Stimulated activated CD4-positive, alpha-beta T cell treated with anti-CD3 and anti-CD28 coated beads, Interleukin-15, amount 100 ng/mL, for 48 hours (primary cell): ENCODE measurements around the gene NTMT2.
"Not testable (repeated sequence)": the region's sequence is repeated elsewhere in the genome, so short reads cannot be mapped to it uniquely, and the experiment has no call there.

Experiments
- DNase-seq, 2 donors: peaks; one replicate each; pipeline ENCODE4 v3.0.0-alpha.2; 2020; ENCODE audit warnings: low read depth in 2 of 2

Gene NTMT2

DNA sequence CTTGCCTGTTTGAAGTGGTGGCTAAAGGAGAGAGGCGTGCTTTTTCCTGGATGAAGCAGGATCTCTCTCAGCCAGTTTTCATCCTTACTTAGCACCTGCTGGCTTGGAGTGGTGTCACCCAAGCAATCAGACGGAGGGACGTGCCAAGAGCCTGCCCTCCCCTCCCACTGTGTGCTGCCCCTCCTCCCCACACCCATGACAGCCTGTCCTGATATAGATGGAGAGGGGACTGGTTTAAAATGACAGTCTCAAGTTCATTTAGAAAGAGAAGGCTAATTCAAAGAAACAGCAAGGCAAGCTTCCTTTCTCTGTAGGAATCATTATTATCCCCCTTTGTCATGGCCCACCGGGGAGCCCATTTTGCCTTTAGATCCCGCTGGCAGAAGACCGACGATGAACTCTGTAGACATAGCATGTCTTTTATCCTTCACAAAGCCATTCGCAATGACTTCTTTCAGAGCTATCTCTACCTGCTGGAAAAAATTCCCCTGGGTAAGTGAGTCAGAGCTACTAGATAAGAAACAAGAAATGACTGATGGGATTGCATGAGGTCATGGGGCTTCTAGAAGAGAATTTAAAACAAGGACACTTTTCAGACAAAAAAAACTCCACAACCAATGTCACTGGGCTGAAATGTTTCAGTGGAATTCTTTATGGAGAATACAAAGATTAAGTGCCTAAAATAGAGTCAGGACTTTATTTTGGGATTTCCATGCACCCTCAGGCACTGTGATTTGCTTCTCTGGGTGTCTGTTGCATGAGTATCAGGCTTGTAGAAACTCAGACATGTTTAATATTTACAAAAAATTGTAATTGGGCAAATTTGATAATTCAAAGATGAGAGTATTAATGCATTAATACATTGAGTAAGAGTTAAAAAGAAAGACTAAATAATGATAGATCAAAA, at the start of gene NTMT2:
Gene NTMT2, plus strand, starts transcription at position 190 of the 907 bp plus-strand sequence. Its CDS starts 149 bp downstream, at position 339.
- DNase-seq, result no peak

DNA sequence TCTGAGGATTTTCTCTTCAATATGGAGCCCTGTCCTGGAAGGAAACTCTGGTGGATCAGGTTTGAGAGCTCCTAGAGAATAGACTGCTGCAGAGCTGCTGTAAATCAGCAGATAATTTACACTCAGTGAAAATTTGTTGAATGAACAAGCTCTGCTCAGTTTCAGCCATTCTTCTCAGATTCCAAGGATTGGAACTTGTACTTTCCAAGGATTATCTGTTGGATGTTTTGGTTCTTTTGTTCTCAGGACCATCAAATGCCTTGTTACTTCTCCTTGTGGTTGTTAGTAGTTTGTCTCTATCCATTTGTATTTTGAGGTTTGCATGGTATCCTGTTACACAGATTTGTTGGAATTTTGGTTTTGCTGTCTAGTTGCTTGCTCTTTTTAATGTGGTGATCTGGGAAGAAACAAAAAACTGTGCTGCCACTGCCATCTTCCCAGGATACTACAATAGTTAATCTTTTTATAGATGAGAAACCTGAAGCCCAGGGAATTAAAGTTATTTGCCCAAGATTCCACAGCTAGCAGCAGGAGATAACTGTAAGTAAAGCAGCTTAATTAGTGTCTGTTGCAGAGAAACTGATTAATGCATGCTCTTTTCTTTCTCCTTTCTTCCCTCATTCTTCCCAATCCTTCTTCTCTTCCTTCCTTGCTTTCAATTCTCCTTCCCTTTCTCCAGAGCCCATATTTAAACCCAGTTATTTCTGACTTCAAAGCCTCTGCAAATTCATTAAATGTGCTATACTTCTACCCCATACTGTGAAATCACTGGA, 49.6 kb upstream of the NTMT2 start:
- no peak for DNase-seq

DNA sequence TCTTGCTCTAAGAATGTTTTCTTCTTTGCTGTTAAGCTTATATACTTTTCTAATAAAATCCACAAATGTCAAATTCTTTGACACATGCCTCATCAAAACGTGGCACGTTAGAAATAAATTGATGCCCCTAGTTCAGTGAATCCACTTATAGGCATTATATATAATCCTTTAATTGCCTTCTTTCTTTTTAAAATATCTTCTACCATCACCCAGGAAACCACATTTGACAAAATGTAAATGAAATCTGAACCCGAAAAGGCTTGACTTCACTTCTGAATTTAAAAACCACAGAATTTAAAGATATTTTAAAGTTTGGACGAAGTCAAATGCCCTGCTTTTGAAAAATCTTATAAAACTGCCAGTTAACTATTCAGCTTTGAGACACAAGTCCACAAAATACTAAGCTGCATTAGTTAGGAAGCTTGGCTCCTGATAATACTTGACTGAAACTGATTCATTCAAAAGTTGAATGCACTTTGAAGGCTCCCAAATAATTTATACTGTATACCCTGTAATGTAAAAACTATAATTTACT, 48.9 kb upstream of the NTMT2 start:
- no peak for DNase-seq

- no peak for DNase-seq
These were observed 48.3 kb upstream of the NTMT2 start for GRCh38 chr1:170097449-170097948.

DNA sequence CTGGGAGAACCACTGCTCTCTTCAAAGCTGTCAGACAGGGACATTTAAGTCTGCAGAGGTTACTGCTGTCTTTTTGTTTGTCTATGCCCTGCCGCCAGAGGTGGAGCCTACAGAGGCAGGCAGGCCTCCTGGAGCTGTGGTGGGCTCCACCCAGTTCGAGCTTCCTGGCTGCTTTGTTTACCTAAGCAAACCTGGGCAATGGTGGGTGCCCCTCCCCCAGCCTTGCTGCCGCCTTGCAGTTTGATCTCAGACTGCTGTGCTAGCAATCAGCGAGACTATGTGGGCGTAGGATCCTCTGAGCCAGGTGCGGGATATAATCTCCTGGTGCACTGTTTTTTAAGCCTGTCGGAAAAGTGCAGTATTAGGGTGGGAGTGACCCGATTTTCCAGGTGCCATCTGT, 32.6 kb upstream of the NTMT2 start:
- DNase-seq, result not testable (repeated sequence)

DNA sequence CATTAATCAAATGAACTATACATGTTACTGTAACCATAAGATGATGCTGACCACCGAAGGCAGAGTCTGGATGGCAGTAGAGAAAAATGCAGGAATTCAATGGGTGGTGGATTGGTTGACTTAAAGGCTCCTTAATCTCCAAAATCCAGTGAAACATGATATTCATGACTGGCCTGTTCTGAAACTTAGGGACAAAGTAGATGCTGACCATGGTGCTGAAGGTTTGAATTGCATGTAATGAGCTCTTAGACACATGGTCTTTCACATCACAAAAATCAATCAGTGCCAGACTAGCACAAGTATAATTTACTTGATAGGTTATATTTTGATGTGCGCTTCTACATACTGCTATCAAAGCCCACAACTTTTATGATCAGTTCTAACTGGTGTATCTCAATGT, 30.9 kb upstream of the NTMT2 start:
- DNase-seq, result no peak

GRCh38 chr1:170122366-170122765, 23.4 kb upstream of the NTMT2 start:
- DNase-seq, result no peak

DNA sequence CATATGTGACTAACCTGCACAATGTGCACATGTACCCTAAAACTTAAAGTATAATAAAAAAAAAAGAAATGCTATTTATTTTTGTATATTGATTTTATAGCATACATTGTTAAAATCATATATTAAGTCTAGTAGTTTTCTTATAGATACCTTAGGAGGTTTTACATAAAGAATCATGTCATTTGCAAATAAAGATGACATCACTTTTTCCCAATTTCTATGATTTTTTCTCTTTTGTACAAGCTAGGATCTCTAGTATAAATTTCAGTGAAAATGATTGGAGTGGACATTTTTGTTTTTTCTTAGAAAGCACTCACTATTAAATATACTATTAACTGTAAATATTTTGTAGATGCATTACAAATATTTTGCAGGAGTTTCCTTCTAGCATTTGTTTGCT, 20.5 kb upstream of the NTMT2 start:
- DNase-seq, result no peak

DNA sequence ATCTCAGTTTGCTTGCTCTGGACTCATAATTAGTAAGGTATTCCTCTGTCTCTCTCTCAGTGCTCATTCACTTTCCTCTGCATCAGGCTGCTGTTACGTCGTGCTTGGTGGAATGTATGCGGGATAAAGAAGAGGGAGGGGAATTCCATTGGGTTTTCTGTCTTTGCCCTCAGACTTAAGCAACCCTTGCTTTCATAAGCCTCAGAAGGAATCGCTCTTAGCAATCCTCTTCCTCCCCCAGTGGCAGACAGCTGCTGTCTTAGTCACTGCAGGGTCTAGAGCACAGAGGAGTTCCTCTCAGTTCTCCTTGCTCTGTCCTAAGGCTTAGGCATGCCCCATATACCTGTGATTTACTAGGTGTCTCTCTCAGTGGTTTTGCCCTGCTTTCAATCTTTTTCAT, 19.1 kb upstream of the NTMT2 start:
- no peak for DNase-seq

DNA sequence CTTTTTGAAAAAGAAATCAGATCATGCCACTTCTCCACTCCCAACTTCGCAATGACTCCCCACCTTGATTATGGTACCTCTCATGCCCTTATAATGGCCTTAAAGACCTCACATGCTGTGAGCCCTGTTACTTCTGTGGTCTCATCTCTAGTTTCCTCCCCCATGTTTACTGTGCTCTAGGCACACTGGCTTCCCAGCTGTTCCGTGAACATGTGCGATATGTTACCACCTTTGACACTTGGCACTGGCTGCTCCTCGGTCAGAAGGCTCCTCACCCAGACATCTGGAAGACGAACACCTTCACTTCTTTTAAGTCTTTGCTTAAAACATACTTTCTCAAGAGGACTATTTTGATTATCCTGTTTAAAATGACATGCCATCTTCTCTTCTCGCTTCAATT, 14.3 kb upstream of the NTMT2 start:
- no peak for DNase-seq

GRCh38 chr1:170131984-170132383, 13.8 kb upstream of the NTMT2 start:
- DNase-seq, result no peak

DNA sequence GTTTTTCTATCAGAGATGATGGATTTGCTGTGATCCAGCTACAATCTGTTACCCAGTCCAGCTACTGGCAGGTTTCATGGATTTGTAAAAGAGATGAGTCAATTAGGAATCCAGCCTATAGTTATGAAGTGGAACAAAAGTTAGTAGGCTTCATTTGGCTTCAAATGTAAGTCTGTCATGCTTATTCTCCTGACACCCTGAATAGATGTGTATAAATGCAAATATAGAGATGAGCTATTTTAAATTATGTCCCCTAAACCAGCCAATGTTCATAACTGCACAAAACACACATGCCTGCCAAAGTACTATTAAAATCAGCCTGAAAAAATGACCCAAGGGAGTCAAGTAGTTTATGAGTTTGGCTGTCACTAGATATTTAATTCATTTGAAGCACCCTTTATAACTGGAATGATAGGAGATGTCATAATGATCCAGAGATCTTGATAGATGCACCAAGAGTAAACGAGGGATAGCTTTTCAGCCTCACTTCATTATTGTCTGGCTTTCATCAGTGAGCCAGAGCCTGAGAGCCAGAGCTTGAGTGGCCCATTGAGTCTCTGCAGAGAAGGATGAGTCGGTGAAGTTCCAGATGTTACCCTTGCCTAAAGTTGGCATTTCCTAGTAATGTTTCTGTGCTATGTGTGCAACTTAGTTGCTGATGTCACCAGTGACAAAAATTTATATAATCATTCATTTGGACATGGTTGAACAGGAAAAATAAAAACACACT, 11.8 kb upstream of the NTMT2 start:
- DNase-seq, result no peak

DNA sequence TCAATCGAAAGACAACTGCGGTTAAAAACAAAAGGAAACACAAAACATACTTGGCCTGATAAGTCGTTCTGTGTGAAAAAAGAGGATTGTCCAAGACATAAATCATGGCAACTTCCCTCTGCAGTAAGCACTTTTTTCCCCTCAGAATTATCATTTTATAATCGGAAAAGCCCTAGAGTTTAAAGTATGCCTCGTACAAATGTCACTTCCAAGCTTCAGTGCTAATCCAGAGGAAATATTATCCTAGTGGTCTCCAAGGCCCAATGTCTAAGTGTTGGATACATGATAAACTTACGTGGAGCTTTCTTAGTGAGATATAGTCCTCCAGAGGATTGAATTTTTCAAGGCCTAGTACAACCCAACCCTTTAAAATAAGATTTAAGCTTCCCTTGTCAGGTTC, 11.2 kb upstream of the NTMT2 start:
- no peak for DNase-seq

DNA sequence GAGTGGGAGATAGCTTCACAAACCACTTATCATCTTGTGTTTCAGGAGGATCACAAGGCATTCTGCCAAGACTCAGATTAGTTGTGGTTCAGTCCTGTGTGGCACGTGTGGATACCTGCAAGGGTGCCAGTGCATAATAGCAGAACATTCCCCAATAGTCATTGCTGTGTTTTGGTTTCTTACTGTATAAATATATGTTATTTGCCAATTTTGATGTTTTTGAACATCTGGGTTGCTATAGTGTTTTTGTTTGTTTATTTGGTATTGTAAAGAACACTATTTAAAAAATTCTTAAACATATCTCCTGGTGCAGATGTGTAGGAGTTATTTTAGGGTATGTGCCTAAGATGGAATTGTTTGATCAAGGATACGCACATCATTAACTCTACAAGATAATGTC, 5.4 kb upstream of the NTMT2 start:
- DNase-seq, result no peak

GRCh38 chr1:170145061-170145460, 698 bp upstream of the NTMT2 start:
- no peak for DNase-seq

DNA sequence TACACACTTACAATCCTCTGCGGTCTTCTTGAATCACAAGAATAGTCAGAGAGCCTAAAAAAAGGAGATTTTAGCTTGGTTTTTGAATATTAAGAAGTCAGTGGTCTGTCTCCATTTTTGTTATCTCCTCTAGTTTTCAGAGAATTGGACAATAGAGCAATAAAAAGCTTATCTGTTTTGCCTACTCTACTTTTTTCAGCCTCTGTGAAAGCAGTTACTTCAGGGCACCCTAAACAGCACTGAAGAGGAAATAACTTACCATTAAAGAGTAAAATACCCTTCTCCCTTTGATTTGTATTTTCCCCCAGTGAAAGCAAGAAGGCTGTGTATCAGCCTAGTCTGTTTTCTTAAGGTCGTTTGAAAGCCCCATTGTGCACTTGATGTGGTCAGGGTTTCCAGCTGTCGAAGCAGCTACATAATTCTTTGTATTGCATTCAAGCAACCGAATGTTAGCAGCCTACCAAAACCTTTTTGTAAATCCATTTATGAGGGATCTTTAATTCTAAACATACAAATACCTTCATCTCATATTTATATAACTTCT, 1.0 kb downstream of the NTMT2 start:
- DNase-seq, result no peak

DNA sequence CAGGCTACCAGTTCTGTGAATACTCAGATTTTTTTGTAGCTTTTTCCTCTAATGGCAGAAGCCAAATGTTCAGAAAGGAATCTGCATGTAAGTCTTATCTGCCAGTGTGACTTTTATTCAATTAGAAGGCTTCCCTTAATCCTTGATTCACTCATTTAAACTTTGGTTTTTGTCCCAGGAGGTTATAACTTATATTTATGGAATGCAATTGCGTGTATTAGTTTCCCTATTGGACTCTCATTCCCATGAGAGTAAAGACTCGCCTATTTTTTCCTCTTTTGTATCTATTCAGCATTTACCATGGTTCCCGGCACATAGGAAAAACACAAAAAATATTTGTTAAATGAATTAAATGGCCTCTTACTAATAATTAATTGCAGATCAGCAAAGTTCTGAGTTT, 3.5 kb downstream of the NTMT2 start:
- no peak for DNase-seq

- DNase-seq, result no peak
These were observed 4.3 kb downstream of the NTMT2 start for GRCh38 chr1:170150016-170150415.

DNA sequence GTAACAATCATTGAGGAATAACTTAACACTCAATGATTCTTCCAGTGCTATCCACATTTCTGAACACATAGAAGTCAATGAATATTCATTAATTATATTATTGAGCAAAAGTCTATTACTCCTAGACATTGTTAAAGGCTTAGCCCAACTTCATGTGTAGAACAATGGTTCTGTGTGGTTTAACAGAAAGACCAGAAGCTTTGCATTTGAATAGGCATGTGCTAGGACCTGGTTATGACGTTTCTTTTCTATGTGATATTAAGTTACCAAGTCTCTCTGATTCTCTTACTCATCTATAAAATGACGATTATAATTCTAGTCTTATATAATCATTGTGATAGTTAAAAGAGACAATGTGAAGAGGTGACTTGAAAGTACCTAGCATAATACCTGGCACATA, 5.2 kb downstream of the NTMT2 start:
- no peak for DNase-seq

DNA sequence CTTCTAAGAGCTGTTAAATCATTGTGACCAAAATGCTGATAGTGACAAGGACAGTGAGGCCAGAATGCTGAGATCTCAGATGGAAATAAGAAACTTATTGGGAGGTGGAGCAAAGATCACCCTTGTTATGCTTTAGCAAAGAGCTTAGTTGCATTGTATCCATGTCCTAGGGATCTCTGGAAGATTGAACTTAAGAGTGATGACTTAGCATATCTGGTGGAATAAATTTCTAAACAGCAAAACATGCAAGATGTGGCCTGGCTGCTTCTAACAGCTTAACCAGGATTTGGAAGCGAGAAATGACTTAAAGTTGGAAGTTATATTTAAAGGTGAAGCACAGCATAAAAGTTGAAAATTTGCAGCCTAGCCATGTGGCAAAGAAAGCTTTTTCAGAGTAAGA, 7.7 kb downstream of the NTMT2 start:
- no peak for DNase-seq

DNA sequence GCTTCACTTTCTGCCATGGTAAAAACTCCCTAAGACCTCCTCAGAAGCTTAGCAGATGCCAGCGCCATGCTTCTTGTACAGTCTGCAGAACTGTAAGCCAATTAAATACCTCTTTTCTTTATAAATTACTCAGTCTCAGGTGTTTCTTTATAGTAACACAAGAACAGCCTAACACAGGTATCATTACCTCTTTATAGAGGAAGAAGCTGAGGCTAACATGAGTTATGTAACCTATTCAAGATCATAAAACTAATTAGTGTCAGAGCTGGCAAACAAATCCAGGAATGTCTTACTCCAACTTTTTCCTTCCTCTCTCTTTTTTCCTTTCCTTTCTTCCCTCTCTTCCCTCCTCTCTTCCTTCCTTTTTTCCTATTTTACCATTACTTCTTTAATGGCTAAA, 9.3 kb downstream of the NTMT2 start:
- no peak for DNase-seq

- DNase-seq, result no peak
These were observed 10.8 kb downstream of the NTMT2 start for GRCh38 chr1:170156594-170156993.
